Hindlimb muscle (tissue), 1 donor: ENCODE data around the gene MND1. TPM values are rescaled to one million over a fixed set of nuclear protein-coding genes. Genes with fewer than 3 reads are reported as not detected.

Experiments
- DNase-seq: peaks from one replicate; pipeline ENCODE4 v3.0.0-alpha.2; 2013
- polyA plus RNA-seq: library from polyadenylated mRNA; unstranded; fragments of 120-200 nt; gene quantifications from one replicate; pipeline ENCODE4 v1.2.1, GENCODE V29; 2013; ENCODE audit not compliant: insufficient read length

Gene MND1
- polyA plus RNA-seq, 1 donor: 3.5 TPM

DNA sequence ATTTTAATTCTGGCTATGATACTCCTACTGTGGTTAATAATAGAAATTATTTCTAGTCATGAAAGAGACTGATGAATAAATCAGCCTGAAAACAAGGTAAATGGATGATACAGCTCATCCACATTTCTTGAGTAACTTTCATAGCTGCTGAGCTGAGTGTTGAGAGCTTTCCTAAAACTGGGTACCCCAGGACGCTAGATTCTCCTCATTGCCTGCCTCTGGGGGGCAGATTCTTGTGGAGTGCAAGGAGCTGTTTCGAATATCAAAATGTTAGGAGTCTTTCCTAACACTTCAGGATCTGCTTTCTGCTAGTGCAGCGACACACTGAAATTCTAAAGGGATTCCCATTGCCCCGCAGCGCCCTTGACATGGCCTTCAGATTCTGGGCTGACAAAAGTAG lies 2.1 kb downstream of the MND1 start:
- no peak for DNase-seq

DNA sequence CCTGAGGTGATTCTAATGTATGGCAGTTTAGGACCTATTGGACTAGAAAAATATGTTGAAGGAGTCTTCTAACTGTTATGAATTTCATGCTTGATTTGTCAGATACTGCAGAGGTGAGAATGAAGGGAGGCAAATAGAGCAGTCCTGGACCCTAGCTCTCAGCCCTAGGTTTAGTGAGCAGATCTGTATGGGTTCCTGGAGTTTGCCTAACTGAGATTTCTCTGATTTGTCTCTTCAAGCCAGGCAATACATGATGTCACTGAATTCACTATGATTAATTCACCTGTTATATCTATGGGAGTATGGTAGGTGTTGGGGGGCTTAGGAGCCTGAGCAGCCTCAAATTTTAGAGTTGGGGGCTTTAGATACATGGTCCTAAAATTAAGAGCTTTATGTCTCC lies 2.6 kb downstream of the MND1 start:
- no peak for DNase-seq

DNA sequence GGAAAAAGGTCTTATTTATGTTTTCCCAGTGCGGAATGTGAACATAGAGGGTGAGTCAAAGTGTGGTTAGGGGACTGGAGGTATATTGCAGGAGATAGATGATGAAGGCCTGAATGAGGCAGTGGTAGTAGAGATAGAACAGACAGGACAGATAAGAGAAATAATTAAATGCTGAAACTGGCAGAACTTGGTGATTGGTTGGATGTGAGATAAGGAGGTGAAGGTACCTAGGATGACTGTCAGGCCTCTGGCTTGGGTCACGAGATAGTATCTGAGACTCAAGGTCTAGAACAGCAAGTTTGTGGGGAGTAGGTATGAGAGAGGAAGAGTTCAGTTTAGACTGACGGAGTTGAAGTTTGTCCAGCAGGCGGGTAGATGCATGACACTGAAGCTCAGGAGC lies 3.5 kb downstream of the MND1 start:
- DNase-seq: no peak

DNA sequence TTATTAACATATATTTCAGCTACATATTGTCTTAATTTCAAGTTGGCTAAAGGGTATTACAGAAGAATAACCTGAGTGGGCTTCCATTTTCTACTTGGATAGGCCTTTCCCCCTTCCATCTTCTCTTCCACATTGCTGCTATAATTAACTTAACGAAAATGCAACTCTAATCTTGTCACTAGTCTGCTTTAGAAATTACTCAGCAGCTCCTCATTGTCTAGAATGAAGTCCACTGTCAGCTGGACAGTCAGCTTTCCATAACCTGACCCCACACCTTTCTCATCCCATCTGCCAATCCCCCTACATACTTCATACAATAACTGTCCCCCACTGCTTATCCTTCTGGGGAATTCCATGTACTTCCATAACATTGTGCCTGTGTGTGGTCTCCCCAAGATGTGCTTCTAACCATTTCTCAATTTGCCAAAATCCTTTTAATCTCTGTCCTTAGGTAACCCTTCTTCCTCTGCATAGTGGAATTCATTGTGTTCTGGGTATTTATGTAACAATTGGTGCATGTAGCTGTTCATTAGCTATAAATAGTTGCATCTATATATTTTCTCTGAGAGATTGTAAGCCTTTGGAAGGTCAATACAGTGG lies 4.8 kb downstream of the MND1 start:
- DNase-seq: no peak

DNA sequence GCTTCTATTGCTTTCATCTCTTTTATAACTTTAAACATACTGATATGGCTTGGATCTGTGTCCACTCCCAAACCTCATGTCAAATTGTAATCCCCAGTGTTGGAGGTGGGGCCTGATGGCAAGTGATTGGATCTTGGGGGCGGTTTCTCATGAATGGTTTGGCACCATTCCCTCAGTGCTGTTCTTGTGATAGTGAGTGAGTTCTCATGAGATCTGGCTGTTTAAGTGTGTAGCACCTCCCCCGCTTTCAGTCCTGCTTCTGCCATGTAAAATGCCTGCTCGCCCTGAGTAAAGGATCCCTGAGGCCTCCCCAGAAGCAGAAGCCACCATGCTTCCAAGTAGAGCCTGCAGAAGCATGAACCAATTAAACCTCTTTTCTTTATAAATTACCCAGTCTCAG lies 17.7 kb downstream of the MND1 start:
- no peak for DNase-seq

DNA sequence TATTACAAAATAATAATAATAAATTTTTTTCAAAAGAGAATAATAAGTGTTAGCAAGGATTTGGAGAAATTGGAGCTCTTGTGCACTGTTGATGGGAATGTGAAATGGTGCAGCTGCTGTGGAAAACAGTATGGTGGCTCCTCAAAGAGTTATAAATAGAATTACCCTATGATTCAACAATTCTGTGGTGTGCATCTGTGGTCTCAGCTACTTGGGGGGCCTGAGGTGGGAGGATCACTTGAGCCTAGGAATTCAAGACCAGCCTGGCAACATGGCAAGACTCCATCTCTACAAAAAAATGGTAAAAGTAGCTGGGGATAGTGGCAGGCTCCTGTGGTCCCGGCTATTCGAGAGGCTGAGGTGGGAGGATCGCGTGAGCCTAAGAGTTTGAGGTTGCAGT lies 19.6 kb downstream of the MND1 start:
- DNase-seq: no peak

DNA sequence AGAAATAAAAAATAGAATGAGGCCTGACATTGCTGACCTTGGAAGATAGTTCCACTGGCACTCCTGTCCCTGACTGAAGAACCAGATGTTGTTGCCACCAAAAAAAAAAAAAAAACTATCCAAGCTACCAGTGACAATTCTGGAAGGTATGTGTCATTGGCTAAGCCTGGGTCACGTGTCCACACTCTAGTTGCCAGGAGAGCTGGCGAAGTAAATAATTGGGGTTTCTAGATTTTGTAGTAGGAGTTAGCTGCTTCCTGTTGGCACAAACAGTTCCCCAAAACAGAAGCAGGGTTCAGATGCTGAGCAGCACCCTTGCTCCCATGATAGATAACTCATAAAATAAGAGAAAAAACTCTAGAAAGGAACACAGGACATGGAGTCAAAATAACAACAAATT lies 20.5 kb downstream of the MND1 start:
- no peak for DNase-seq

DNA sequence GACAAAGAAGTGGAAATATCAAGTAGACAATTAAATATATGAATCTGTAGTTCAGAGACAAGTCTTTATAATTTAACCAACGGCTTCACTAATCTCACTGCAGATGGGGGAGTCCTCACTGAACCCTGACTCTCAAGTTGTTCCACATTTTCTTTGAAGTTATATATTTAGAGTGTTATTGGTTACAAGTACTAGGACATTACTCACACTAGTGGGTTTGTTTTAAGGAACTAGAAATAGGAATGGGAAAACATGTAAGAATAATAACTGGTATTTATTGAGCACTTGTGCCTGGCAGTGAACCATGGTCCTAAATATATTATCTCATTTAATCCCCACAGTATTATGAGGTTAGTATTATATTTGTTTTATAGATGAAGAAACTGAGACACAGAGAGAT lies 22.0 kb downstream of the MND1 start:
- DNase-seq: no peak

DNA sequence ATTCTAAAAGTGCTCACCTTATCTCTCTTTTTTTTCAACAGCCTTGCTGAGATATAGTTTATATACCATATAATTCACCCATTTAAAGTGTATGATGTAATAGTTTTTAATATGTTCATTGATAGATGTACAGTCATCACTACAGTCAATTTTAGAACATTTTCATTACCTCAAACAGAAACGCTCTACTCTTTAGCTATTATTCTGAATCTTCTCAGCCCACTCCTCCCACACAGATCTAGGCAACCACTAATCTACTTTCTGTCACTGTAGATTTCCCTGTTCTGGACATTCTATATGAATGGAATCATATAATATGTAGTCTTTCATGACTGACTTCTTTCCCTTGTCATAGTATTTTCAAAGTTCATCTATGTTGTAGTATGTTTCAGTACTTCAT lies 22.6 kb downstream of the MND1 start:
- DNase-seq: no peak

DNA sequence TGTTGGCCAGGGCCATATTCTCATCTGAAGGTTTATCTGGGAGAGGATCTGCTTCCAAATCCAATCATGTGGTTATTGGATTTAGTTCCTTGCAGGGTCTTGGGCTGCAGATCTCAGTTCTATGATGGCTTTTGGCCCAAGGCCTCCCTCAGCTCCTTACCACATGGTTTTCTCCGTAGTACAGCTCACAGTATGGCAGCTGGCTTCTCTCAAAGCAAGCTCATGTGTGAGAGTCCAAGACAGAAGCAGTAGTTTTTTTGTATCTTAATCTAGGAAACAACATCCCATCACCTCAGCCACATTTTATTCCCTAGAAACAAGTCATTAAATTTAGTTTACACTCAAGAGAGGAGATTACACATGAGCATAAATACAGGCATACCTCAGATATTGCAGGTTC lies 24.5 kb downstream of the MND1 start:
- DNase-seq: no peak

DNA sequence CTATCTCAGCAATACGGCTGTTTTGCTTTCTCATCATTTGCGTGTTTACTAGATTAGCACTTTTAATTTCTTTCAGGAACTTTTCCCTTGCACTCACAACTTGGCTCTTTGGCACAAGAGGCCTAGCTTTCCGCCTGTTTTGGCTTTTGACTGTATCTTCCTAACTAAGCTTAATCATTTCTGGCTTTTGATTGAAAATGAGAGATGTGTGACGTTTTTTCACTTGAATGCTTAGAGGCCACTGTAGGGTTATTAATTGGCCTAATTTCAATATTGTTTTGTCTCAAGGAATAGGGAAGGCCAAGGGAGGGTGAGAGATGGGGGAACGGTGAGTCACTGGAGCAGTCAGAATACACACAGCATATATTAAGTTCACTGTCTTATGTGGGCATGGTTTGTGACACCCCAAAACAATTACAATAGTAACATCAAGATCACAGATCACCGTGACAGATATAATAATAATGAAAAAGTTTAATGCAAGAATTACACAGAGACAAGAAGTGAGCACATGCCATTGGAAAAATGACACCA lies 27.3 kb downstream of the MND1 start:
- DNase-seq: no peak

DNA sequence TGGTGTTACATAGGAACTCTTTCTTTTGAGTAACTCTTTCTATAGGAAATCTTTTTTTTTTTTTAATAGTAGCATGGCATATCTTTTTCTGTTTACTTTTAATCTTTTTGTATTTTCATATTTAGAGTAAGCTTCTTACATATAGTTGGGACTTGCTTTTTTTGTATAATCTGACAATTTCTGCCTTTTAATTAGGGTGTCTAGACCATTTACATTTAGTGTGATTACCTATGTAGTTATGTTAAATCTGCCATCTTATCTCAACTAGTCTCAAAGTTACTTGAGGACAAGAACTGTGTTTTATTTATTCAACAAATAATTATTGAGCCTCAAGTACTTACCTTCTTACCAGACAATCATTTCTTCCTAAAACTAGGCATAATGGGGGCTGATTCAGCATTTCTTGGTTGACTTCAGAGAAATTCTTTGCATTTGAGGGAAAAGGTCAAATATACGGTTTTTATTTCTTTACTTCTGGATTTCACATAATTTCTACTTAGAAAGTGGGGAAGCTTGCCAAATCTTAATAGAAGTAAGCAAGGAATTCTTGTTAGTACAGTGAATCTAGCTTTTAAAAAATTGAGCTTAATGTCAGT lies 28.6 kb downstream of the MND1 start:
- no peak for DNase-seq

DNA sequence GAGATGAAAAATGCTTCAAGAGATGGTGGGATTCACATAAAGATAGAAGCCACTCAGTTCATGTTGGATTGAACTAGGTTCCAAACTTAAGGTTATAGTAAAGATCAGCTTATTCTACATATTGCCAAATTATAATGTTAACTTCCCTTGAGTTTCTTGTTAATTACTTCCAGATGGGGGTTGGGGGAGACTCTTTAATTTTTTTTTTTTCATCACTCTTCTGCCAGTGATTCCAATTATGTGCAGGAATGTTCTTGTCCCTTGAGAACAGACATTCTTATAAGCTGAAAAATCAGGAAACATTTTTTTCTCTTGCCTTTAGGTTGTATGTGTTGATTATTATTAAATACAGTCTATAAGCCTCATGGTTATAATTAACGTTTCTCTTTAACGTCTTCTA lies 30.0 kb downstream of the MND1 start:
- no peak for DNase-seq

DNA sequence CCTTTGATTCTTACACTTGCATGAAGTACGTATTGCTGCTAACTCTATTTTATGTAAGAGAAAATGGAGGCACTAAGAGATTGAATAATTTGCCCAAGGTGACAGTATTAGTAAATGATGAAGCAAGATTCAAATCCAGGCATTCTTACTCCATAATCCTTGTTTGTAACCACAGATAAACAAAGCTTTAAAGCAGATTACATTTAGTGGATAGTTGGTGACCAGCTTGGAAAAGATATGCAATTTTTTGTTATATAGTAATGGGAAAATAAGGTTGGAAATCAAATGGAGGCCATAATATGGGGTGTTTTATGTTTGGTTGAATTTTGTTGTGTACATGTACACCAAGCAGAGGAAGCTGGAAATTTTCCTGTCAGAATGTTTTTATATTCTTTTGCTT lies 30.8 kb downstream of the MND1 start:
- DNase-seq: no peak

DNA sequence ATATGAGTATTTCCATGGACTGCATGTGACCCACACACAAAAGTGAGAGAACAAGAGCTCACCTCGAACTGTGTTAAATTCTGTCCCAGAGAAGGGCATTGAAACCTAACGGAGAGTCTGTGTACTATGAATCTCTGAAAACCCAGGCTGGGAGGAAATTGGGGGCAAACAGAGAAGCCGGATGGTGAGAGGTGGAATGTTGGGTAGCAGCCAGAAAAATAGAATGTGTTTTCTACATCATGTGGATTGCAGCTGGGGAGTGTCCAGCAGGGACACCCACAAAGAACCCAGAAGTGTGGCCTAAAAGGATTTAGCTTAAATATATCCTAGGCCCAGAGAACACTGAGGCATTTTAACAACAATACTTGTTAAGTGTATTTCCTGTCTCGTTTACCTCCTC lies 38.6 kb downstream of the MND1 start:
- peak; percentile 14 for DNase-seq

DNA sequence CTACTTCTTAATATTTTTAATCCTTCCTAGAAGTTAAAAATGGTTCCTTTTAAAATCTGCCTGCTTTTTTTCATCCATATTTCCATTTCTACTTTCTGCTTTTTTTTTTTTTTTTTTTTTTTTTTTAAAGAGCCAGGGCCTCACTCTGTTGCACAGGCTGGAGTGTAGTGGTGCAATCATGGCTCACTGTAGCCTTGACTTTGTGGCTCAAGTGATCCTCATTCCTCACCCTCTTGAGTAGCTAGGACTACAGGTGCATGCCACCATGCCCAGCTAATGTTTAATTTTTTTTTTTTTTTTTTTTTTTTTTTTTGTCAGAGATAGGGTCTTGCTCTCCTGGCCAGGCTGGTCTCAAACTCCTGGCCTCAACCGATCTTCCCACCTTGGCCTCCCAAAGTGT lies 39.7 kb downstream of the MND1 start:
- no peak for DNase-seq

DNA sequence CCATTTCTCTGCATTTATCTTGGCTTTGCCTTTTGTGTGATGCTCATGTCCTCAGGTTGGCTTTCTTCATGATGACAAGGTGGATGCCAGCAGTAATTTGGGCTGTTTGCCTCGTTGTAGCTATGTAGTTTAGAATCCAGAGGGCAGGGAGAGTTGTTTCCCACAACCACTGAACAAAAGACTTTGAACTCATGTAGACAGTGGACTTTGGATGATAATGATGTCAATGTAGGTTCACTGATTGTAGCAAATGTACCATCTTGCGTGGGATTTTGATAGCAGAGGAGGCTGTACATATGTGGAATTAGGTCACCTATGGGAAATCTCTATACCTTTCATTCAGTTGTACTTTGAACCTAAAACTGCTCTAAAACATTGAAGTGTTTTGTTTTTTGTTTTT lies 41.3 kb downstream of the MND1 start:
- DNase-seq: no peak

DNA sequence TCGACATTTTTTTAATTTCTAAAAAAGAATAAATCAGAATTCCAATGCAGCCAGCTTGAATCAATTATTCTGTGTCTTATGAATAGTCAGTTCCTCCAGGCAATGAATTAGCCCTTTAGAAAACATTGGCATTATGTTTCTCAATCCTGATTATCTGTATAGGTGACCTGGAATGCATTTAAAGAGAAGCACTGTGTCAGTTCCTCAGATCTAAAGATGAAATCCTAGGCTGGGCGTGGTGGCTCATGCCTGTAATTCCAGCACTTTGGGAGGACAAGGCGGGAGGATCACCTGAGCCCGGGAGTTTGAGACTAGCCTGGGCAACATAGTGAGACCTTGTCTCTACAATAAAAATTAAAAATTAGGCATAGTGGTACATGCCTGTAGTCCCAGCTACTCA lies 43.5 kb downstream of the MND1 start:
- no peak for DNase-seq

DNA sequence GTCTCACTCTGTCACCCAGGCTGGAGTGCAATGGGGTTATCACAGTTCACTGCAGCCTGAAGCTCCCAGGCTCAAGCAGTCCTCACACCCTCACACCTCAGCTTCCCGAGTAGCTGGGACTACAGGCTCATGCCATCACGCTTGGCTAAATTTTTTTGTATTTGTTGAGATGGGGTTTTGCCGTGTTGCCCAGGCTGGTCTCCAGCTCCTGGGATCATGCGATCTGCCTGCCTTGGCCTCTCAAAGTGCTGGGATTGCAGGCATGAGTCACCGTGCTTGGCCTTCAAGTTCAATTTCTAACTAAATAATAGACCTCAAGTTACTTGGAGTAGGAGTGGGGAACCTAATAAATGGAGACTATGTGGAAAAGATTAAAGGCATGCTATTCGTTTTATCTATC lies 48.9 kb downstream of the MND1 start:
- no peak for DNase-seq

DNA sequence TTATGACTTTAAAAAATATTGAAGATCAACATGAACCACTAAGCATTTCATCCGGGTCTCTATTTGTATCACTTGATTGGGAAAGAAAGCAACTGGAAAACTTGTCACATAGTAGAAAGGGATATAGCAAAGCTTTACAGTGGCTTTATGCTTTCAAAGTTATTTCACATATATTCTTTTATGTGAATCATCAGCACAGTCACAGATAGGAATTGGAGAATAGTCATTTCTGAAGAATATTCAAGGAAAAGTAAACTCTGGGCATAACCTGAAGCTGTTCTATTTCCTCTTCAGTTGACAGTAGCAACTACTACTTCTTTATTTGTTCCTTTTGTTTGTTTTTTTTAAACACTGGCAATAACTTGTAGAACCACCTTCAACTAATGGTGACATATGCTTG lies 50.5 kb downstream of the MND1 start:
- DNase-seq: no peak

DNA sequence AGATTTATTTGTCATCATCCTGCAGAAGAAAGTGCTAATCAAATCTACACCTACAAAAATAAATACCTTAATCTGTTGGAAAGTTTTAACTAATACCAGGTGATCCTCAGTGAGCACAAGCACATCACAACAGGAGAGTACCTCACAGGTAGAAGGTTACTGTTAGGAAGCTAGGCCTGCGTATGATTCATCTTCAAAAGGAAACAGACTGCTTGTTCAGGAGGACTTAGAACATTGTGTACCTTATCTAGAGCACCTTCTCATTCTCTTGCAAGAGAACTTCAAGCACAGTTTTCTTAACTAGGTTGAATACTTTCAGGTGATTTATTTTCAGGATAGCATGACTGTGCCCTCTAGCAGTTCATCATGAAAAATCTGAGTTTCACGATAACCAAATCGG lies 54.2 kb downstream of the MND1 start:
- no peak for DNase-seq

DNA sequence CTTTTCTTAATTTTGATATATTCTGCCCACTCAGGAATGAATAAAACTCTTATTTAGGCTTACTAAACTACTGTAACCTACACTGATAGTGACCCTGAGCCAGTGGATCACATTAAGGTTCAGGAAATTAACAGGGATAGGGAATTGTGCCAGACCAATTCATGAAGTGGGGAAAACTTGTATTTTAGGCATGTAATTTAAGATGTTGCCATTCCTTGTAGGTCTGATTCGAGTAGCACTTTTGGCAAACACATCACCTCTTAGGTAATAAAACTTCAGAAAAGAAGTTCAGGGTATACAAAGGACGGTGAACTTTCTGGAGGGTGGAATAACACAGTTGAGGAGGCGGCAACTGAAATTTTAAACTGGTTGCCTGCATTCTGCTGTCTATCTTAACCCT lies 54.9 kb downstream of the MND1 start:
- no peak for DNase-seq

DNA sequence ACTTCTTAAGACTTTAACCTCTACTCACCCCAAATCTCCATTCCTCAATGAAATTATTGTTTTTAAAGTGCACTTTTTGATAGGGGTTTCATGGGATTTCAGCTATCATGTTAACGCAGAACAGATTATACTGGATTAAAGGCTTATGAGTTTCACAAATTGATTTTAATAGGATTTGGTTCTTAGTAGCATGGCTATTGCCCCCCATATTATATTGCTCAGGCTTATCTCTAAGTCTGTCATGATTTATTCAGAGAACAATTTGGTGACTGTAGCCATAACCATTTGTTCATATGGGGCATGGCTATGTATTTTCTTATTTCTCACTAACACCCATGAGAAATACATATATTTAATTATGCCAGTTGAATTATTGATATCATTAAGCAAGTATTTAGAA lies 57.0 kb downstream of the MND1 start:
- no peak for DNase-seq

DNA sequence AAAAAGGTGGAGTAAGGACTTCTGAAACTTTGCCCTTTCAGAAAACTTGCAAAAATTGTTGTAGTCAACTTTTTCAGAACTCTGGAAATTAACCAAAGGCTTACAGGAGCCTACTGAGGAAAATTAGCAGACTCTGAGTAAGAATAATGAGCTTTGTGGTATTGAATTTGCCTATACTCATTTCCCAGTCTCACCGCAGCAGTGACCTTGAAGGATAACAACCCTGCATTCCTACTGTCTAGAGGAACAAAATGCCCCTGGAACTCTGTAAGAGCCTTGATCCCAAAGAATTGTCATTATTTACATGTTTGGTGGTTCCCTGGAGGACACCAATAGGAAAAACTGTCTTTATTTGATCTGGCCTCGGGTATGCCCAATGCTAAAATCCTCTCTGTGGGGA lies 57.9 kb downstream of the MND1 start:
- no peak for DNase-seq

DNA sequence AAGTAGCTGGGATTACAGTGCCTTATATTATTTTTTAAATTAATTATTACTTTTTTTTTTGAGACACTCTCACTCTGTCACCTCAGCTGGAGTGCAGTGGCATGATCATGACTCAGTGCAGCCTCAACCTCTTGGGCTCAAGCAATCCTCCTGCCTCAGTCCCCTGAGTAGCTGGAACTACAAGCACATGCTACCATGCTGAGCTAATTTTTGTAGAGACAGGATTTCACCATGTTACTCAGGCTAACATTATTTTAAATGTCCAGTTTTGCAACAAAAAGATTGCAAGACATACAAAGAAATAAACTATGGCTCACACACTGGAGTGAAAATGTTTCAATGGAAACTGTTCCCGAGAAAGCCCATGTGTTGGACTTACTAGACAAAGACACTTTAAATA lies 59.2 kb downstream of the MND1 start:
- no peak for DNase-seq
